Fibroblast of skin of left biceps (primary cell): ENCODE data around the gene ETV3.

Experiments used
- DNase-seq, 2 experiments: peaks; one replicate each; pipeline ENCODE4 v3.0.0-alpha.2; 2013; ENCODE audit warnings: low read depth in 2 of 2

ETV3 gene

DNA sequence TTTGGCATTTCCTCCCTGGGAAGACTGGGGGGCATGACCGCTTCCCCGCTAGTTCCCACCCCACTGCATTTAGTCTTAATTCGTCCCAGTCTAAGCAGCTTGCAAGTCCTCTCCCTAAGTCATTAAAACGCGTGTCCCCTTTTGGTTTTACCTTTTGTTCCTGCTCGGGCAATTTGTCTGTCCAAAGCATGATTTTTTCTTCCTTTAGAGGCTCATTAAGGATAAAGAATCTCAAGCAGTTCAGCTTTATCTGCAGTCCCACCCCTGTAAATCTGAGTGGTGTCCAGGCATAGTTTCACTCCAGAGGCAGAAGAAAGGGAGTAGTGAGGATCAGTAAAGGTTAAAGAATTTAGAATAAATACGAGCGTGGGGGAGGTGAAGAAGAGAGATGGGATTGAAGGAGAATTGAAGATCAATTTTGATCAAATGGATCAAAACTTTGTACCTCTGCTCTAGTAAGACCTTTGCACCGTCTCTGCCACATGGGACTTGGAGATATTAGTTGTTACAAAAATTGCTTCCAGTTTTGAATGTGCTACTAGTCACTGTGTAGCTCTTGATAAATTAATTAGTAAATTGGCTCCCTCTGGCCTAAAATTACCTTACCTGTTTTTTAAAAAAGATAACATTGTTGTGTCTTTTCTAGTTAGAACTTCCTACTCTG lies 989 bp upstream of the ETV3 start:
- no peak for DNase-seq

DNA sequence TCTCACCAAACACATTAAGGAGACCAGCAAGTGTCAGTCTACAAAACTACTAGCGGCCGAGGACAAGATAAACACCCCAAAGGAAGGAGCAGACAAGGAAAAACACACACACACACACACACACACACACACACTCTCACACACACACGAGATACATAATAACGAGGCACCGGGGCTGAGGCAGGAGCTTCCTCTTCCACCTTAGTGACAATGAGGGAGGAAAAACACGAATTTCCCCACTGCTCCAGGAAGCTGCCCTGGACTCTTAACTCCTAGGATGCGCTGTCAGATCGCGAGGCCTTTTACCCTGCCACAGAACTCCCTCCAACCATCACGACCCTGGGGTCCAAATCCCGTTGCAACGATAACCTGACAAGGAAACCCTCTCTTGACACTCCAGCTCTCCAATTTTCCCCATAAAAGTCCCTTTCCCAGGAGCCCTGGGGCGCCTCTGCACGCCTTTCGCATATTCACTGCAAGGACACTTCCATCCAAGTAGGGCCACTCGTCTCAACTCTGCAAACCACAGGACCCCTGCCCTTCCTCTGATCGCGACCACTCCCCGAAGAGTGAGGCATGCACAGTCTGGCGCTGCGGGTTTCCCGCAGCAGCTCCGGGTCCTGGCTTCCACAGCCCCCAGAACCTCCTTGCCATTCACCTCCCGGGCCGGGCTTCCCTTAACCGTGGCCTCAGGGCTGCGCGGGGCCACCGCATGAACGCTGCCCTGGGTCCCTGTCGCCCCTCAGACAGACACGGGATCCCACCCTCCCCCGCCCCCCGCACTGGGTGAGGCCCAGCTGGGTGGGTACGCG lies 581 bp downstream of the ETV3 start:
- no peak for DNase-seq

DNA sequence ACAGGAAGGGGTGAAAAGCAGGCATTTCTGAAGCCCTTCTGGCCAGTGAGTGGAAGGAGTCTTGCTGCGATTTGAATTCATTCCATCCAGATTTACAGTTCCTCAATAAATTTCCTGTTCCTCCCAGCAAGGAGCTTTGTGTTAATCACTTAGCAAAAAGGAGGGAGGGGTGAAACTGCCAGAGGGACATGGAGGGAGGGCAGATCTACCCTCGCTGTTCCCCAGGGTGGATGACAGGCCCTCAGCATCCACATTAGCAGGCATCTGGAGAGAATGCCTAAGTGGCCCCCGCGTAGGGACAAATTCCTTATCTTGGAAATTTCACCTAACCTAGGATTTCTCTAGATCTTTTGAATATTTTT lies 1.2 kb downstream of the ETV3 start:
- no peak for DNase-seq

DNA sequence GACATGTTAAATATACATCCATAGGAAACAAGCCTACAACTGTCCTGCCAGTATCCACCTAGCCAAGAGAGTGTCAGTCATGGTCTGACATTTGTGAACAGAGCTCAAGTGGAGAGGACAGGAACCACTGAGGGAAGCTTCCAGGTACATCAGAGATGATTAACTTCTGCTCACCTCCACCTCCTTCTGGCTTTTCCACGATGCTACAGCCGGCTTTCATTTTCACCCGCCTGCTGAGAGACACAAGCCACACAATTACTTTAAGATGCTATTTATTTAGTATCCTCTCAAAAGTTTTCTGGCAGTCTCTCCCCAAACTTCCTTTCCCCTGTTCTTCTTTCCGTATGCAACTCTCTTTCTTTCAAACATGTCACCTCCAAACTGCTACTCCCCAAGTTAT lies 2.1 kb downstream of the ETV3 start:
- no peak for DNase-seq

DNA sequence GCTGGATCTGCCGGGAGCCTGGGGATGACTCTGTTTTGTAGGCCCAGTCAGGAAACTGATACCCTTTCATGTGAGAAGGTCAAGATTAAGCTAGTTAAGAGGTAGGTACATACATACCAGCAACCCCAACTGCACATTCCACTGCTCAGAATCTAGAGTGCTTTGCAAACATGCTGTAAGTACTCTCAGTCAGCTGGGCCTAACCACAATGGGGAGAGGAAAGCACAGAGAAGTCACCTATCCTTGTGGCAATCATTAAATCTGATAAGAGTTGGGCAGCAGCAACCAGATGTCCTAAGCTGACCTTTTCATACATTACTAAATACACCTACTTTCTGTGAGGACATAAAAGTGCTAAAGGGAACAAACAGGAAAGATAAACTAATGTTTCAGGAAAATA lies 2.5 kb downstream of the ETV3 start:
- DNase-seq: no peak

DNA sequence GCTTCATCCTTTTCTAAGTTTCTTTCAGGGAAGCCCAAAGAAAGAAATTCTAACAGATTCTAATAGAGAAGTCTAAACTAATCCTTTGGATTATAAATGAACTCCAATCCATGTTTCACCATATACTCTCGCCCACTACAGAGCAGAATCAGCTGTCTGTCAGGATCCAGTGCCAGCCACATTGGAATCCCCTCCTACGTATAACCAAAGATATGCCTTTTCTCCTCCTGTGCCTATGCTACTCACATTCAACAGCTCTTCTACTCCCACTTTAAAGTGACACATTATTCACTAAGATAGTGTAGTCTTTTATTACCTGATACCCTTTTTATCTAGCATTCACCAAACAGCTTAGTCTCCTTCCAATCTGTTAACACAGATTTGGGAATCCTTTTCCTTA lies 3.1 kb downstream of the ETV3 start:
- DNase-seq: no peak

DNA sequence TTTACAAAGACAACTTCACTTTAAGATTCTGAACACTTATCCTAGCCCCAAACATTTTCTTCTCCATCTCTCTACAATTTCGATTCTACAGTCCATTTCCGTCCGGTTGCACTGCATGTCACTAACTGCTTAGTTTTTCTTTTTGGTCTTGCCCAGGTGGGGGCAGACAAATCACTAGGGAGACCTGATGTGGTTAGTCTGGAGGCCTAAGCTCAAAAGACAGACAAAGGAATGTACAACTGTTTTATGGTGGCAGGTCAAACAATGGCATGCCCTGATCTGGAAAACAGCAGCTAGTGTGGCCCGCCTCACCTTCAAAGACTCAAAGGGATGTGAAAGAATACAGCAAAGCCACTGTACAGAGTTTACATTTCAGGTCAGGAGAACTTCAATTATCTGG lies 3.8 kb downstream of the ETV3 start:
- no peak for DNase-seq

DNA sequence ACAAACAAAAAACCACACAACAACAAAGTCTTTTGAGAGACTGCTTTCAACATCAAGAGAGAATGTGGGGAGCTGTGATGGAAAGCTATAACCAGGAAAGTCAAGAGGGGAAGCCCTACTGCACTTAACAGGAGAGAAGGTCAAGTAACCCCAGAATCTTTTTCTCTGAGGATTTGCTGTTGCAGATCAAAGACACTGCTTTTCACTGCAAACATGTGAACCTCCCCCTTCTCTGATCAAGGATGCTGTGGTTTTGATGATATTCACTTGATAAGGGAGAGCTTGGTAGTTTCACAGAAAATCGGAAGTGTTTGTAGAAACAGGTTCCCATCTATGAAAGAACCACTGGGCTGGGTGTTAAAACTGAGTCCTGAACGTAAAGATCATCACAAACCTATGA lies 4.8 kb downstream of the ETV3 start:
- DNase-seq: no peak

DNA sequence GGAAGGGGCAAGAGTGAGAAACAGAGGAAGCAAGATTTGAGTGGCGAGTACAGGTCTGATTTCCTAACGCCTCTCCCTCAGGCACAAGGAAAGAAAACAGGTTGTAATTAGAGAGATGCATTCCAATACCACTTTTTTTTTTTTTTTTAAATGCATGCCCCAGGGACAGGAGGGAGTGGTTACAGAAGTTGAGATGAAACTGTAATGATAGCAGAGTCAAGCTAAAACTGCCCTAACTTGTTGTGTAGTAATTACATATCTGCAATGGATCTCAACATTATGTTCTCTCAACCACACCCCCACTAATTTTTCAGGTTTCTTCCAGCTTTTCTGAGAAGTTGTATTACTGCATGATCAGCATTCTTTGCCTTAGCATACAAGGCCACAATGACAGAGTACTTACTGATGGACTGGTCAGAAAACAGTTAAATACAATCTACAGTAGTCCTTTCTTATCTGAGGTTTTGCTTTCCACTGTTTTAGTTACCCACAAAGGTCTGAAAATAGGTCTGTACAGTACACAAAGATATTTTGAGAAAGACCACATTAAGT lies 5.5 kb downstream of the ETV3 start:
- DNase-seq: no peak

DNA sequence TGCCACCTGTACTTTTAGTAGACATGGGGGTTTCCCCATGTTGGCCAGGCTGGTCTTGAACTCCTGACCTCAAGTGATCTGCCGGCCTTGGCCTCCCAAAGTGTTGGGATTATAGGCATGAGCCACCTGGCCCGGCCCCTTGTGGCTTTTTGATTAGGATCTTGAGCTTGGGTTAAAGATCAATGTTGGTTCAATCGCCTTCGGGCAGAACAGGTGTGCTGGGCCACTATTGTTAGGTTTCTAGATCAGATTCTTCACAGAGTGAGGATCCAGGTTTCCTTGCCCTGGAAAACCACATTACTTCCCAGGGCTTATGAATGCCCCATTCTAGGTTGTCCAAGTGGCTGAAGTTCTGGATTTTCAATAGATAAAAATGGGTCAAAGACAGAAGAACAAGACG lies 6.1 kb downstream of the ETV3 start:
- DNase-seq: no peak

DNA sequence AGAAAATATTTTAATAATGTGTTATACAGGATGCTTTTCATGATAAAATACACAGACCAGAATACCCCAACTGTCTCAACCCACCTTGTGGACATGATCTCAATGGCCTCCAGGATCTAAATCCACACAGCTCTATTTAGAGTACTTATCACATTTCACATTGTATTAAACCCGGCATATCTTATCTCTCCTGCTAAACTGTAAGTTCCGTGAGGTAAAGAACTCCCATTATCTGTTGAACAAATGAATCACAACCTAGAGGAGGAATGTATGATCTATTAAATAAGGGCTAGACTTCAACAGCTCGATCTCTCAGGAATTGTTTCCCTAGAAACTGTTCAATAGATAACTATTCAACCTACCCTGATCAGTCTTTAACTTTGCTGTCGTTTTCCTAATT lies 6.9 kb downstream of the ETV3 start:
- DNase-seq: no peak

DNA sequence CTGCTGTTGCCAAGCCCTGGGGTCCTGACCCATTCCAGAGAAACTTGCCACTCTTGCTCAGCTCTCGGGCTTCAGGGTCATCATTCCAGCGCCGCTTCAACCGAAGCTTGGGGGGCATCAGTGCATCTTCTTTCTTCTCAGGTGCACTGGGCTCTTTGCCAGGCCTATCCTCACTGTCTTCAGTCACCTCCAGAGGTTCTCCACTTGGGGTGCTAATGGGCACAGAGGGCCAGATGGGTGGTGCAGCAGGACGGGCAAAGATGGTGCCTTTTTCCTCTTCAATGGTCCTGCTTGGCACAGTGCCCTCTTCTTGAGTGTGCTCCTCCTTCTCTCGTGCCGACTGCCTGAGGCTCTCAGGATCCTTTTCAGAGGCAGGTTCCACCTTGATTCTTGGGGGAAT lies 13.3 kb downstream of the ETV3 start:
- DNase-seq: no peak

DNA sequence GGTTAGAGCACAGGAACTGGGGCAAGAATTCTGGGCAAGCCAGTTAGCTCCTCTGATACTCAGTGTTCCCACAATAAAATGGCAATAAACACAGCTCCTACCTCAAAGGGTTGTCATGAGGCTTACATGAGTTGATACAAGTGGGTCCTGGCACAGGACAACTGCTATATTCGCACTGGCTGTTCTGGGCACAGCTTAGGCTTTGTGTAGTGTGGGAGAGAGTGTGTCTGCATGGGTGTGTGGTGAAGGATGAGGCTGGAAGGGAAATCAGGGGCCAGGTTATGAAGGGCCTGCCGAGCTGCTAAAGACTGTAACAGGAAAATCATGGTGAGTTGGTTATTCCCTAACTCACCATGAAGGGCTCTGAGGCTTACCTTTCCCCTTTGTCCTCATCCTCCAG lies 18.7 kb downstream of the ETV3 start:
- no peak for DNase-seq

DNA sequence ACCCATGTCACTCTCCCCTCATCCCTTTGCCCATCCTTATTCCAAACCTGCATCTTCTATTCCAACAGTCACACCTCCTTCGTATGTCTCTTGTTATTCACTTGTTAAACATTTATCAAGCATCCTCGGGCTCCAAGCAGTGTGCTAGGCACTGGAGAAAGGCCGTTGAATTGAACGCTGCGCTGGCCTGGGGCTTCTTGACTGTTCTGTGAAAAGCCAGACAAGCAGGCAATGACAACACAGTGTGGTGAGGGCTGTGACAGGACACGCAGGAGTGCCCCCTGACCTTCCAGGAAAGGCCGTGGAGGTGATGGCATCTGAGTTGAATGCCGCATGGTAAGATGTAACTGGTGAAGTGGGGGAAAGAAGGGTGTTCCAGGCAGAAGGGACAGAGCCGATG lies 19.2 kb downstream of the ETV3 start:
- DNase-seq: no peak

DNA sequence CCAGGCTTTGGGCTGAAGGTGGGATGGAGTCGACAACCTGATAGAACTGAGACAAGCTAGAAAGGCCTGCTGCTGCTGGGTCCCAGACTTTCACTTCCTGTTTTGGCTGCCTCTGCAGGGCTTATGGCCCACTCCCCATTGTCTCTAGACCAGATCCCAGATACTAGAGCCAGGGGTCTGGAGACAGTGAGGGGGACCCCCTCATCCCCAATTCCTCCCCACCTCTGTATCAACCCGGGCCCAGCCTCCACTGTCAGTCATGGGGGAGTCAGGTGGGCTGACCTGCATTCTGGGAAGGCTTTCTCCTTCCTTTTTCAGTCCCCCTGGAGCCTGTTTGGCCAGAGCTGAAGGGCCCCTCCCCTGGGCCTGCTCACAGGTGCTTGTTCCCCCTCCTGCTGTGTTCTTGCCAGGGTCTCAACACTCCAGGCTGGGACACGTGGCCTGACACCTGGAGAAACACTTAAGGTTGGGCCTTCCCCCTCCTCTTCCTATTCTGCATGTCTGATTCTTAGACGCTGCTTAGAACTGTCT lies 20.6 kb downstream of the ETV3 start:
- DNase-seq: no peak

DNA sequence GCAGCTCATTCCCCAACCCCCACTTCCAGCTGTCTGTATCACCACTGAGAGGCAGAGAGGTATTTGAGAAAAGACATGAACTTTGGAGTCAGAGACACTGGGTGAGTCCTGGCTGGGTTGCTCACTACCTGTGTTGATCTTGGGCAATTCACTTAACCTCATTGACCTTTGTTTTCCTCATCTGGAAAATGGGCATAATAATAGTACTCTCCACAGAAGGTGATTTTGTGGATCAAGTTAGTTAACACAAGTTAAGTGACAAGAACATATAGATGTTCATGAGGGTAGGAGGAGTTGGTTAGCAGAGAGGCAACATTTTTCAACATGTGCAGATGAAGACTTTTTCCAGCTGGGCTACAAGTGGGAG lies 21.5 kb downstream of the ETV3 start:
- no peak for DNase-seq

DNA sequence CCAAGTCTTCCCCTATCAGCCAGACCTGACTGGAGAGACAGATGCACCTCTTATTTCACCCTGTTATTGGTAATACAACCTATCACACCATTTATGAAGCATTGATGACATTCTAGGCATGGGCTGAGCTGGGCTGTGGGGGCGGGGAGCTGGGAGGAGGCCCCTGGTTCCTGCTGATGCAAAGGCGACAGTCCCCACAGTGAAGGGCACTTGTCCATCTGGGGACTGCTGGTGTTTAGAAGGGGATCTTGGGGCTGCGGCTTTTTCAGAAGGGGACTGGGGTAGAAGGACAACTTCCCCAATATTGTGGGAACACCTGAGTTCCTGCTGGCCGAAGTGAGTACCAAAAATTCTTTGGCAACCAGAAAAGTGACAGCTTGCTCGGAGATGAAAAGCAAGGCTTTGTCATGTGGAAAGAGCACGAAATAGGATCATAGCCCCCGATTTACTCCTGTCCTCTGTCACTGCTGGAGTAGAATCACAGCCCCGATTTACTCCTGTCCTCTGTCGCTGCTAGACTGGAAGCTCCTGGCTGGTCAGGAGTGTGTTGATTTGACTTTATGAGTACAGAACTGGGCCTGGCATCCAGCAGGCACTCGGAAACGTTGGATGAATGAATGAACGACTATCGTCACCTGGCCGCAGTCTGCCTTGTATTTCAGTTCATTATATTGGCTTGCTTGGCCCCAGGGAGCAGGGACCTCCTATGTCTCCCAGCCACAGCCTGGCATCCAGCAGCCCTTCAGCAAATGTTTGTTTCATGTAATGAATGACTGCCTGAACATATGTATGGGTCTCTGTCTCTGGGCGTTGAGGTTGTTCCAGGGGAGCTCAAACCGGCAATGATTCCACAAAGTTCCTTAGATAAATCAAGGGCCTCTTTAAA lies 22.1 kb downstream of the ETV3 start:
- no peak for DNase-seq

DNA sequence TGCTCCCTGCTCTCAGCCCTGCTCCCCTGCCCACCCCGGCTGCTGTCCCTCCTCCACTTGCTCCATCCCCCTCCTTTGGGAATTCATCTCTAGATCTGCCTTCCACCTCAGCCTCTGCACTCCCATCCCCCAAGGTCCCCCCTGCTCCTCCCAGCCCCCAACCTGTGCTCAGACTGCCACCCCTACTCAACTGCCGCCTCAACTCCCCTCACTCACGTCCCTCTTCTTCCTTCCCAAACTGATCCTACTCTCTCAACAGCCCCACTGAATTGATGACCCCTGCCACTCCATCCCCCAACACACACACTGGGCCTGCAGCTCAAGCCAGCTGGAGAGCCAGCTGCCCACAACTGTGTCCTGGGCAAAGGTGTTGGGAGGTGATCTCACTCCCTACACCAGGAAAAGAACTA lies 22.8 kb downstream of the ETV3 start:
- DNase-seq: no peak

DNA sequence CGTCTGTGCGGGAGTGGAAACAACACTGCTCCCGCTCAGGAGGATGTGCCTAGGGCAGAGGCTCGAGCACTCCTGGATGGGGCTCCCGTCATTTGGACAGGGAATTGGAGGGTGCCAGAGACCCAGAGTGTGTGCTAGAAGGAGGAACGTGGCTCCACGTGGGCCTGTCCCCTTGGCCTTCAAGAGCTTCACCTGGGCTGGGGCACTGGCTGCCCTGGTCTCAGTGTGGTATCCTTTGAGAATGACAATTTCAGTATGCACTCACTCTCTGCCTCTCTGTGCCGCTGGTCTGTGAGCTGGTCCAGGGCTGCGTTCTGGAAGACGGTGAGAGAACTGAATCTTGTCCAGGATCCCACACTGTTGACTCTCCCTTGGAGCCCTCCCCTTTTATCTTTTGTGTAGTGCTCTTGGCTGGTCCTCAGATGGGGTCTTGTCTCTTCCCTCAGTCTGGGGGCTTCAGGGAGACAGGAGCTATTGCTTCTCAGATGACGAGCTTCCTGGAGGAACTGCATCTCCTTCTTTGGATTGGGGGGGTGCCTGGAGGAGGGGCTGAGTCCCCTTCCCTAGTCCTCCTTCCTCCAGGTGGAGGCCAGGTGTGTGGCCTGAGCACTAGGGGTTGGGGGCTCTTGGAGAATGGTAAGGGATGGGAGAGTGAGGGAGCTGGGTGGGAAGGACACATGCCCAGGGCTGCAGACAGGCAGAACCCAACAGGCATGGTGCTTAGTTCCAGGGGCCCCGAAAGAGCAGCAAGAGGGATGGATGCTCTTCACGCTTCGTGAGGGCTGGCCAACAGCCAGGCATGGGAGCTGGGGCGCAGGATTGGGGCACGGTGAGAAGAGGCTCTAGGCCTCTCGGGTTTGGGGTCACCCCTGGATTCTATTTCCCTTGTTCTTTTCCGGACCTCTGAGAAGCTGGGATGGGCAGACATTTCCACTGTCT lies 23.7 kb downstream of the ETV3 start:
- DNase-seq: no peak

DNA sequence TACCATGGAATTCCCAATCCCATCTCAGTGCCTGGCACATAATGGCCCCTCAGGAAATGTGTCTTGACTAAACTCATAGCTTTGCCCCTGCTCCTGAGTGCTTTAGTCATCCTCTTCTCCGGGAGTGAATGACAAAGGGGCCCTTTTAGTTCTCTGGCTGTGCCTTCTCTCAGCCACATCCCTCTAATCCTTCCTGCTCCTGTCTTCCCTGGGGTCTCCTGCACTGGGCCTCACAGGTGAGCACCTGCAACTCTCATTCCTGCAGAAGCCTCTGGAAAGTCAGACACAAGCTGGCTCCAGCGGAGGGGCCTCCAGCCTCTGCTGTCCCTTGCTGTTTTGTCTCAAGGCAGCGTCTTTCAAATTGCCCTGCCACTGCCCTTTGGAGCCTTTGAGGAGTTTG lies 24.6 kb downstream of the ETV3 start:
- no peak for DNase-seq

DNA sequence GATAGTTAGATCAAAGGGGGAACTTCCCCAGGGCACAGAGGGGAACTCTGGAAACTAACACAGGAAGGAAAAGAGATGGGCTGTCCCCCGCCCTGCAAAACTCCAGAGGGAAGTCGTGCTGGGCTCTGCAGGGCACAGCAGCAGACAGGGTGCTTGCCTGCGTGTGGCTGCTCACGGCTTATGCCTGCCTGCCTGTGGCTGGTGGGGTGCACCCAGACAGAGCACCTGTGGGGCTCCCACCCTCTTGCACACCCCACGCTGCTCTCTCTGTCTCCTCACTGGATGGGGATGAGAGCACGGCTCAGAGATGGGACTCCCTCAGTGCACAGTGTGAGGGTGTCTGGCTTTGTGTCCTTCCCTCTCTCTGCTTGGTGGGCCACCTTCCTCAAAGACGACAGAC lies 25.1 kb downstream of the ETV3 start:
- no peak for DNase-seq
